Loucy (cell line): Measurements from ENCODE around the gene TLCD2.

Source experiments
- EZH2phosphoT487 ChIP-seq: fragments of 200-600 bp; IDR thresholded peaks from 2 replicates; pipeline ENCODE4 v1.6.1; 2018; ENCODE audit warnings: antibody characterized with exemption, mild to moderate bottlenecking, moderate library complexity, borderline replicate concordance
- TF ChIP-seq, protein P1 (sequence below): fragments of 200-600 bp; sonication (generic); conservative IDR thresholded peaks from 2 replicates; pipeline ENCODE4 v1.5.1; 2014; ENCODE audit warnings: mild to moderate bottlenecking, antibody characterized with exemption, low read length

DNA sequence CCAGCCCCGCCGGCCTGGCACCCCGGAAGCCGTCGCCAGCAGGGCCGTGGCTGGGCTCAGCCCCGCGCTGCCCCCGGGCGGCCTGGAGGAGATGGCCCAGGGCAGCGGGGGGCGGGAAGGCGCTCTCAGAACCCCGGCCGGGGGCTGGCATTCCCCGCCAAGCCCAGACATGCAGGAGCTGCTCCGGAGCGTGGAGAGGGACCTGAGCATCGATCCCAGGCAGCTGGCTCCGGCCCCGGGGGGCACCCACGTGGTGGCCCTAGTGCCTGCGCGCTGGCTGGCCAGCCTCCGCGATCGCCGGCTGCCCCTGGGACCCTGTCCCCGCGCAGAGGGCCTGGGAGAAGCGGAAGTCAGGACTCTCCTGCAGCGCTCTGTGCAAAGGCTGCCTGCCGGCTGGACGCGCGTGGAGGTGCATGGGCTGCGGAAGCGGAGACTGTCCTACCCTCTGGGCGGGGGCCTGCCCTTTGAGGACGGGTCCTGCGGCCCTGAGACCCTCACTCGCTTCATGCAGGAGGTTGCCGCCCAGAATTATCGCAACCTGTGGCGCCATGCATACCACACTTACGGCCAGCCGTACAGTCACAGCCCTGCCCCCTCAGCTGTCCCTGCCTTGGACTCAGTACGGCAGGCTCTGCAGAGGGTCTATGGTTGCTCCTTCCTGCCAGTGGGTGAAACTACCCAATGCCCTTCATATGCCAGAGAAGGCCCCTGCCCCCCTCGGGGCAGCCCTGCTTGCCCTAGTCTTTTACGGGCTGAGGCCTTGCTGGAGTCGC, 14.9 kb upstream of the TLCD2 start:
- TF ChIP-seq, protein P1, sequence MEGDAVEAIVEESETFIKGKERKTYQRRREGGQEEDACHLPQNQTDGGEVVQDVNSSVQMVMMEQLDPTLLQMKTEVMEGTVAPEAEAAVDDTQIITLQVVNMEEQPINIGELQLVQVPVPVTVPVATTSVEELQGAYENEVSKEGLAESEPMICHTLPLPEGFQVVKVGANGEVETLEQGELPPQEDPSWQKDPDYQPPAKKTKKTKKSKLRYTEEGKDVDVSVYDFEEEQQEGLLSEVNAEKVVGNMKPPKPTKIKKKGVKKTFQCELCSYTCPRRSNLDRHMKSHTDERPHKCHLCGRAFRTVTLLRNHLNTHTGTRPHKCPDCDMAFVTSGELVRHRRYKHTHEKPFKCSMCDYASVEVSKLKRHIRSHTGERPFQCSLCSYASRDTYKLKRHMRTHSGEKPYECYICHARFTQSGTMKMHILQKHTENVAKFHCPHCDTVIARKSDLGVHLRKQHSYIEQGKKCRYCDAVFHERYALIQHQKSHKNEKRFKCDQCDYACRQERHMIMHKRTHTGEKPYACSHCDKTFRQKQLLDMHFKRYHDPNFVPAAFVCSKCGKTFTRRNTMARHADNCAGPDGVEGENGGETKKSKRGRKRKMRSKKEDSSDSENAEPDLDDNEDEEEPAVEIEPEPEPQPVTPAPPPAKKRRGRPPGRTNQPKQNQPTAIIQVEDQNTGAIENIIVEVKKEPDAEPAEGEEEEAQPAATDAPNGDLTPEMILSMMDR: peak; percentile 19; the same call in 1 of the 2 replicates
- TF ChIP-seq EZH2phosphoT487: no peak
